ENCODE results near the gene SNX14.

DNA sequence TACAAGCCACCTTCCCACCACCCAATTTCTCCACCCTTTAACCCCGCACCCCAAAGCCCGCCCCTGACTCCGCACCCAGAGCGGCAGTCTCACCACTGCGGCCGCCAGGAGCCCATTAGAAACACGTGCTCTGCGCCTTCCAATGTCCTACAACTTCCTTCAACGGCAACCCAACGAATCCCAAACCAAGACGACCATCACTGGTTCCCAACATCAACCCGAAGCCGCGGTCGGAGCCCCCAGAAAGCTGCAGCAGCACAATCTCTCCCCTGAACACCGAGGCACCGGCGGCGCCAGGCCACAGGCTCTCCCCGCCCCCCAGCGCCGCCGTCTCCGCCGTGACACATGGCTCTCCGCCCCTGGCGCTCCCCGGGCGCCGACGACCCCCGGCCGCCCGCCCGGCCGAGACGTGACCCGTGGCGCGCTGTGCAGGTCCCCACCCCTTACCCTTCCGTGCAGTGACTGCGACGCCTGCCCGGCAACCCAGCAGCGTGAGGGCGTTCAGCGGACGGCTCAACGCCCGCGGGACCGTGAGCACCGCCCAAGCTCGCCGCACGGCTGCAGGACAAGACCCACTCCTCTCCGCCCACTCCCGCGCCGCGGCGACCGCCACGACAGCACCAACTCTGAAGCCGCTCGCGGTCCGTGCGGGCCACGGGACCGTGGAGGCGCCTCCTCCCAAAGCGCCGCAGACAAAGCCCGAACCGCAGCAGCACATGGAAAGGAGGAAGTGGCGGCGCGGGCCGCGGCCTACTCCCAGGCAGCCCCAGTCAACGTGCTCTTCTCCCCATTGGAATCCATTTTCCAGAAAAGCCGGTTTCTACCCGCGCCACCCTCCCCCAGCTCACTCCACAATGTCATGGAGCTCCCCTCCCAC lies 48.5 kb upstream of the SNX14 start:
- TF ChIP-seq, protein P1, sequence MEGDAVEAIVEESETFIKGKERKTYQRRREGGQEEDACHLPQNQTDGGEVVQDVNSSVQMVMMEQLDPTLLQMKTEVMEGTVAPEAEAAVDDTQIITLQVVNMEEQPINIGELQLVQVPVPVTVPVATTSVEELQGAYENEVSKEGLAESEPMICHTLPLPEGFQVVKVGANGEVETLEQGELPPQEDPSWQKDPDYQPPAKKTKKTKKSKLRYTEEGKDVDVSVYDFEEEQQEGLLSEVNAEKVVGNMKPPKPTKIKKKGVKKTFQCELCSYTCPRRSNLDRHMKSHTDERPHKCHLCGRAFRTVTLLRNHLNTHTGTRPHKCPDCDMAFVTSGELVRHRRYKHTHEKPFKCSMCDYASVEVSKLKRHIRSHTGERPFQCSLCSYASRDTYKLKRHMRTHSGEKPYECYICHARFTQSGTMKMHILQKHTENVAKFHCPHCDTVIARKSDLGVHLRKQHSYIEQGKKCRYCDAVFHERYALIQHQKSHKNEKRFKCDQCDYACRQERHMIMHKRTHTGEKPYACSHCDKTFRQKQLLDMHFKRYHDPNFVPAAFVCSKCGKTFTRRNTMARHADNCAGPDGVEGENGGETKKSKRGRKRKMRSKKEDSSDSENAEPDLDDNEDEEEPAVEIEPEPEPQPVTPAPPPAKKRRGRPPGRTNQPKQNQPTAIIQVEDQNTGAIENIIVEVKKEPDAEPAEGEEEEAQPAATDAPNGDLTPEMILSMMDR (IDR thresholded peaks at IDR 0.05): no peak
- TF ChIP-seq, protein P2, sequence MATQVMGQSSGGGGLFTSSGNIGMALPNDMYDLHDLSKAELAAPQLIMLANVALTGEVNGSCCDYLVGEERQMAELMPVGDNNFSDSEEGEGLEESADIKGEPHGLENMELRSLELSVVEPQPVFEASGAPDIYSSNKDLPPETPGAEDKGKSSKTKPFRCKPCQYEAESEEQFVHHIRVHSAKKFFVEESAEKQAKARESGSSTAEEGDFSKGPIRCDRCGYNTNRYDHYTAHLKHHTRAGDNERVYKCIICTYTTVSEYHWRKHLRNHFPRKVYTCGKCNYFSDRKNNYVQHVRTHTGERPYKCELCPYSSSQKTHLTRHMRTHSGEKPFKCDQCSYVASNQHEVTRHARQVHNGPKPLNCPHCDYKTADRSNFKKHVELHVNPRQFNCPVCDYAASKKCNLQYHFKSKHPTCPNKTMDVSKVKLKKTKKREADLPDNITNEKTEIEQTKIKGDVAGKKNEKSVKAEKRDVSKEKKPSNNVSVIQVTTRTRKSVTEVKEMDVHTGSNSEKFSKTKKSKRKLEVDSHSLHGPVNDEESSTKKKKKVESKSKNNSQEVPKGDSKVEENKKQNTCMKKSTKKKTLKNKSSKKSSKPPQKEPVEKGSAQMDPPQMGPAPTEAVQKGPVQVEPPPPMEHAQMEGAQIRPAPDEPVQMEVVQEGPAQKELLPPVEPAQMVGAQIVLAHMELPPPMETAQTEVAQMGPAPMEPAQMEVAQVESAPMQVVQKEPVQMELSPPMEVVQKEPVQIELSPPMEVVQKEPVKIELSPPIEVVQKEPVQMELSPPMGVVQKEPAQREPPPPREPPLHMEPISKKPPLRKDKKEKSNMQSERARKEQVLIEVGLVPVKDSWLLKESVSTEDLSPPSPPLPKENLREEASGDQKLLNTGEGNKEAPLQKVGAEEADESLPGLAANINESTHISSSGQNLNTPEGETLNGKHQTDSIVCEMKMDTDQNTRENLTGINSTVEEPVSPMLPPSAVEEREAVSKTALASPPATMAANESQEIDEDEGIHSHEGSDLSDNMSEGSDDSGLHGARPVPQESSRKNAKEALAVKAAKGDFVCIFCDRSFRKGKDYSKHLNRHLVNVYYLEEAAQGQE (IDR thresholded peaks at IDR 0.05; ENCODE audit: insufficient read depth in 1 of 2, low read depth in 2 of 2, low read length in 1 of 2): no peak
- TF ChIP-seq POLR2AphosphoS5 (IDR thresholded peaks at IDR 0.05; ENCODE audit: low read depth, low read length) (no peak), TCF7L2 (IDR thresholded peaks at IDR 0.05; ENCODE audit: low read depth, low read length) (no peak)

Data from Panc1 (cell line).